AML-193 (cell line): Measurements from ENCODE around the gene CEP85.
"Not testable (repeated sequence)": the region's sequence is repeated elsewhere in the genome, so short reads cannot be mapped to it uniquely, and the experiment has no call there.

ENCODE experiments used
- DNase-seq, 2 experiments: peaks; one replicate each; lab custom pipeline; 2025; lab: John Stamatoyannopoulos, UW

CEP85 gene

DNA sequence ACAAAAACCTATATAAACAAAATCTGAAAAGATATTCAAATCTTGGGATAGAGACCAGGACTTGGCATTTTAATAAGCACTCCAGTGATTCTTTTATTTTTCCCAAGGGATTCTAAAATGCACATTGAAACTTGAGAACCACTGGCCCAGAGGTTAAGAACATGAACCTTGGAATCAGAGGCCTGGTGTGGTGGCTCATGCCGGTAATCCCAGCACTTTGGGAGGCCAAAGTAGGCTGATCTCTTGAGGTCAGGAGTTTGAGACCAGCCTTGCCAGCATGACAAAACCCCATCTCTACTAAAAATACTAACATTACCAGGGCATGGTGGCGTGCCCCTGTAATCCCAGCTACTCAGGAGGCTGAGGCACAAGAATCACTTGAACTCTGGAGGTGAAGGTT is 12.9 kb upstream of the CEP85 start:
- DNase-seq = no peak

GRCh38 chr1:26224606-26225005 is 9.4 kb upstream of the CEP85 start:
- no peak for DNase-seq

DNA sequence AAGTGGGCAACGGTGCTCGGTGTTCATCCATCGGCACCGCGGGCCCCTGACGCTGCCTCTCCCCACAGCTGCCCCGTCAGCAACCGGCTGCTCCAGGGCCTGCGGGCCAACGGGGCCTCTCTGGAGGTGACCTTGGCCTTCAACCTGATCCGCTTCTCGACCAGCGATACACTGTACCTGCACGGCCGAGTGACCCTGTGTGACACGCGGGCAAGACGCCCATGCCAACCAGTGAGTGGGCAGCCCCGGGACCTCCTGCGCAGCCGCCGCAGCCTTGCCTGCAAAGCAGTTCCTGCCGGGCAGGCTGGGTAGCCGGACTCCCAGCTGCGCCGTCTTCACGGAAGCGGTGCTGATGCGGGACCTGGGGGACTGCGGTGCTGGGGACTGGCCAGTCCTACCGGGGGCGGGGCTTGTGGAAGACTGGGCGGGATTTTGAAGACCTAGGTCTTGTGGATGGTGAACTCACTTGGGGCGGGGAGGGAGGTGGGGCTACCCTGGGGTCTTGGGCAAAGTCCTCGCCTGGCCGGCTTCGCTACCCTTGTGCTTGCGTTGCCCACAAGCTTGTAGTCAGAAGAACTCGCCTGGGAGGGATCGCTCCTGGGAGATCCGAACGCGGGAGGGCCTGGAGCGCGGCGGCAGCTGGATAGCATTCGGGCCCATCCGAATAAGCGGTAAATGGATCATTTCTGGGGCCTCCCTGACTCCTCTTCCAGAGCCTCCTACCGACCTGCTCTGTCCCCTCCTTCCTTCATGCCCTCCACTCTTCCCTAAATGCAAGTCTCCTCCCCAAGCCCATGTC is 8.8 kb upstream of the CEP85 start:
- no peak for DNase-seq

DNA sequence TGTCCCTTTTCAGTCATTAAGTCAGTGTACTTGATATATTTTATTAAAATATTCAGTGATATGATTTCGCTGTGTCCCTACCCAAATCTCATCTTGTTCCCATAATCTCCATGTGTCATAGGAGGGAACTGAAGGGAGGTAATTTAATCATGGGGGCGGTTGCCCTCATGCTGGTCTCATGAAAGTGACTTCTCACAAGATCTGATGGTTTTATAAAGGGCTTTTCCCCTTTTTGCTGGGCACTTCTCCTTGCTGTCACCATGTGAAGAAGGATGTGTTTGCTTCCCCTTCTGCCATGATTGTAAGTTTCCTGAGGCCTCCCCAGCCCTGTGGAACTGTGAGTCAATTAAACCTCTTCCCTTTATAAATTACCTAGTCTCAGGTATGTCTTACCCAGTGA is 3.3 kb upstream of the CEP85 start:
- not testable (repeated sequence) for DNase-seq

DNA sequence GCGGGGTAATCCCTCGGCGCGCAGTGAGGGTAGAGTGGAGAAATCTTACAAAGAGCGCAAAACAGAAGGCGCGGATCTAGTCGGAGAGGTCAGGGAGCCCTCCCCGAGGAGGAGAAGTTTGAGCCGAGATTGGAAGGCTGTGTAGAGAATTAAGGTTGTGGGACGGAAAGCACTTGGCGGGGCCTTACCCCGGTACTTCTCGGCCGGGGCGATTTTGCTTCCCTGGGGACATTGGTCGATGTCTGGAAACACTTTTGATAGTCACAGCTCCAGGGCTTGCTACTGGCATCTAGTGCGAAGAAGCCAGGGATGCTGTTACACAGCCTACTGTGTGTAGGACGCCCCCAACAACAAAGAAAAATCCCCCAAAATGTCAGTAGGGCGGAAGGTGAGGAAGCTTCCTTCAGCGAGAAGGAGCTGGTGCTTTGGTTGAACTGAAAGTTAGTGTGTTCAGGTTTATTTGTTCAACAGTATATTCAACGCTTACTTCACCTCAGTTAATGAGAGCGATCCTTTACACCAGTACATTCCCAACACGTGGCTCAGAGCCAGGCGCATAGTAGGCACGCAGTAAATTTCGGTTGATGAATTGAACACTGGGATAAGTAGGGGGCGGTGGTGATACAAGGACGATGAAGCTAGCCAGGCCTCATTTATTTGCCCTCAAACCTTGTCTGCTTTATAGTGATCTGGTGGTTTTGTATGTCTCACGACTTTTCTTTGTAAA is 807 bp downstream of the CEP85 start:
- peak in 1 of 2 experiments; percentile 2 for DNase-seq

DNA sequence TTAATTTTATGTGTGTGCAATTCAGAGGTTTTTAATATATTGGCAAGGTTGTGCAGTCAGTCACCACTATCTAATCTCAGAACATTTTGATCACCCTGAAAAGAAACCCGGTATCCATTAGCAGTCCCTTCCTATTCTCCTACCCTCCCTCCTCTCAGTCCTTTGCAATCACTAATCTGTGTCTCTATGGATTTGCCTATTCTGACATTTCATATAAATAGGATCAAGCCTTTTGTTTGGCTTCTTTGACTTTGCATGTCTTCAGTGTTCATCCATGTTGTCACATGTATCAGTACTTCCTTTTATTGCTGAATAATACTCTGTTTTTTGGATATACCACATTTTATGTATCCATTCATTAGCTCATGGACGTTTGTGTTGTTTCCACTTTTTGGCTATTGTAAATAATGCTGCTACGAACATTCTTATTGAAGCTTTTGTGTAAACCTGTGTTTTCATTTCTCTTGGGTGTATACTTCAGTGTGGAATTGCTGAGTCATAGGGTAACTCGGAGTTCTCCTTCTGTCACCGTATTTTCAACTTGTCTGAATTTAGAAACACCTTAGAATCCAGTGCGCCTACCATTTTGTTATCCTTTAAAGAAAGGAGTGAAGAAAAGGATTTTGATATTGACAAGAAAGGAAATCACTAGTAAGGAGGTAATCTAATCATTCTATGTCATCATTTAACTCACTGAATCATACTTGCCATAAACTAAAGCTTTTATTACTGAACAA is 3.4 kb downstream of the CEP85 start:
- DNase-seq = peak; percentile 40 to 45

DNA sequence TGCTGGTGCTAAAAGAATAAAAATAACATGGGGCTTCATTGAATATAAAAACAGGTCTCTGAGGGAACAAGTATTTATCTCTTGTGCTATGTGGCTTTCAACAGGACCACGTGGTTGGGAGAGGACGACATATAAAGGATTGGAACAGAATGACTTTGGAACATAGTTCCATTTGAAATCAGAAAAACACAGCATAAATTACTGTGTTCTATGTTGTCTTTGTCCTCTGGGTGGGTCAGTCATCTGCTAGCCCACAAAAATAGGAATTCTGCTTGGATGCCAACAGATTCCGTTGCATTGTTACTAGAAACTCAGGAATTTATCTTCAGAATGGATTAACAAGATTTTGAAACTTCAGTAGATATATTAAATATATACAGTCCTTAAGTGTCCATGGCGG is 5.9 kb downstream of the CEP85 start:
- no peak for DNase-seq

GRCh38 chr1:26252718-26253117 is 18.7 kb downstream of the CEP85 start:
- DNase-seq = no peak

- no peak for DNase-seq
These were observed 20.4 kb downstream of the CEP85 start for GRCh38 chr1:26254404-26254803.

- DNase-seq = no peak
These were observed 23.2 kb downstream of the CEP85 start for GRCh38 chr1:26257222-26257621.

DNA sequence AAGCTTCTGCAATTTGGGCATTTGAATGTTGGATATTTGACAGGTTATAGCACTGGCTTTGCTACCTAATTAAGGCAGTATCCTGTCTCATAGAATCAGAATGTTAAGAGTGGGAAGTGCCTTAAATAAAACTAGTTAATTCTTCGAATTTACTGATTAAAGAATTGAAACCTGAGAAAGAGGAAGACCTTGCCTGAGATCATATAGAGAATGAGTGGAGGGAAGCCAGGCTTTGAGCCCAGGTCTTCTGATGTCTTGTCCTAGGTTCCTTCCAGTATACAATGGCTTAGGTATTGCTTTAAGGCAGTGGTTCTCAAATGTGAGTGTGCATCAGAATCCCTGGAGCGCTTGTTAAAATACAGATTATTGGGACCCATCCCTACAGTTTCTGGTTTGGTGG is 25.0 kb downstream of the CEP85 start:
- DNase-seq = no peak

- DNase-seq = peak; percentile 80 to 85
These were observed 25.6 kb downstream of the CEP85 start for GRCh38 chr1:26259578-26259977.

DNA sequence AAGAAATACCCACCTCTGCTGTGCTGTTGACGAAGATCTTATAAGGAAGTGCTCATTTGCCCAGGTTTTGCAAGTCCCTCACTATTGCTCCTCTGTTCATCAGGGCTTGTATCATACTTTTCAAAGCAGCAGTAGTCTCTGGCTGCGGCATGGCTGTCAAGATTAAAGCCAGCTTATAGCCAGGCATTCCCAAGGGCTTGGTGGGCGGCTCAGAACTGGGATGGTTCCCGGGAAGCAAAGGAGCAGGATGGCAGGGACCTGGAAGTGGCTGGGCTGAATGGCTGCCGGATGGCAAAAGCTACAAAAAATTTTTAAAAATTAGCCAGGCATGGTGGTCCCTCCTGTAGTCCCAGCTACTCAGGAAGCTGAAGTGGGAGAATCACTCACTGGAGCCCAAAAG is 29.2 kb downstream of the CEP85 start:
- DNase-seq = no peak

GRCh38 chr1:26265405-26265804 is 31.4 kb downstream of the CEP85 start:
- no peak for DNase-seq

DNA sequence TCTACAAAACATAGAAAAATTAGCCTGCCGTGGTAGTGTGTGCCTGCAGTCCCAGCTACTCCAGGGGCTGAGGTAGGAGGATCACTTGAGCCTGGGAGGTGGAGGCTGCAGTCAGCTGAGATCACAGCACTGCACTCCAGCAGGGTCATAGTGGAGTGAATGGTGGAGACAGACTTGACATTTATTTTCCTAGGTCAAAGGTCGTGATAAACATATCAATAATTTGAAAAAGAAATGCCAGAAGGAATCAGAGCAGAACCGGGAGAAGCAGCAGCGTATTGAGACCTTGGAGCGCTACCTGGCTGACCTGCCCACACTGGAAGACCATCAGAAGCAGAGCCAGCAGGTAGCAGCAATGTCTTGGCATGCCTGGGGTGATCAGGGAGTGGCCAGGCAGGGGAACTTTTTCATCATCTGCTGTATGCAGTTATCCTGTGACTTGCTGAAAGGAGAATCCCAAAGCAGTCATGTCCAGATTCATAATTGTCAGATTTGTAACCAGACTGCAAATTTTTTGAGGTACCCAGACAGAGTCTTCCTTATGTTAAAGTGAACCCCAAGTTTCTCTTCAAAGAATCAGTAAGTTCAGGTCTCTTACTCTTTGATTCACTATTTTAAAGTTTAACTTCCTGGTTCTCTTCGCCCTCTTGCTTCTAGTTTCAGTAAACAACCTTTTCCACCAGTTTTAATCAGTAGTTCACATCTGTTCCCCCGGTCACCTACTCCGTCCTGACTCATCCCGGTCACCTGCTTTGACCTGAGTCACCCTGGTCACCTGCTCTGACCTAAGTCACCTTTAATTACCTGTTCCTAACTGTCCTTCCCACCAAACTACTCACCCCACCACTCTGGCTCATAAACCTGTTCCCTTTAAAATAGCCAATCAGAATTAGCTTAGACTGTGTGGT is 34.5 kb downstream of the CEP85 start:
- DNase-seq = no peak

GRCh38 chr1:26269198-26269550 is 35.2 kb downstream of the CEP85 start:
- DNase-seq = no peak

GRCh38 chr1:26274801-26275425 is 40.9 kb downstream of the CEP85 start:
- DNase-seq = peak; percentile 38 to 42

DNA sequence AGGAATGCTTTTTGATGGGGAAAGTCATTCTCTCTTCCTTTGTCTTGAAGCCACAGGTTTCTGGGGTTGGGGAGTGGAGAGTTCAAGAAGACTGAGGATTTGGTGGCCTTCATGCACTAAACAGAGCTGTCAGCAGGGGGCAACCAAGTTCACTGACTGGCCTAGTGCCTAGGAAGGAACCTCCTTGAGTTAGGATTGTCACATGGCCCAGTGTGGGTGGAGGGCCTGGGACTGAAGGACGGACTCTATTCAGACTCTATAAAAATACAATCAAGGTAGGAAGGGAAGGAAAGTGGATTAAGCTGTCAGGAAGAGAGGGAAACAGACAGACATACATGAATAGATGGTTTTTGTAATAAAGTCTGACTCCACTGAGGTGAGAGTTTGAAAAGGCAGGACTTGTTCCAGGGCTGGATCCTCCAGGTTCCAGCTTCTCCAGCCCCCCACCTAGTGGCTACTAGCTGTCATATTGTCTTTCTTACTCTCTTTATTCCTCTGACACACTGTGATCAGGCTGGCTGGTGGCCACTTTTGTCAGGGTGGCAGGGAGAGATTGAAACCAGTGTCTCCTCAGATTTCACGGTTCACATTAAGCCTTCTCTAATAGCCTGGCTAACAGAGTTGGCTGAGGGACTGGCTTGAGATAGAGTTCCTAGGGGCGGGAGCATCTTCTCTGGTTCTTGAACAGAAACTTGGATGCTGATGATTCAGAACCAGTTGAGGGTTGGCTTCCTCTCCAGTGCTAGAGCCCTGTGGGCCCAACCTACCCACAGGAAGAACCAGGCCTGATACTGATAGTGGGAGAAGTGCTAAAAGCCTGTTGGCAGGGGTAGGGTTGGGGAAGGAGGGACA is 41.8 kb downstream of the CEP85 start:
- DNase-seq = peak; percentile 68 to 69

- DNase-seq = peak; percentile 38 to 44
These were observed 42.4 kb downstream of the CEP85 start for GRCh38 chr1:26276432-26276838.

DNA sequence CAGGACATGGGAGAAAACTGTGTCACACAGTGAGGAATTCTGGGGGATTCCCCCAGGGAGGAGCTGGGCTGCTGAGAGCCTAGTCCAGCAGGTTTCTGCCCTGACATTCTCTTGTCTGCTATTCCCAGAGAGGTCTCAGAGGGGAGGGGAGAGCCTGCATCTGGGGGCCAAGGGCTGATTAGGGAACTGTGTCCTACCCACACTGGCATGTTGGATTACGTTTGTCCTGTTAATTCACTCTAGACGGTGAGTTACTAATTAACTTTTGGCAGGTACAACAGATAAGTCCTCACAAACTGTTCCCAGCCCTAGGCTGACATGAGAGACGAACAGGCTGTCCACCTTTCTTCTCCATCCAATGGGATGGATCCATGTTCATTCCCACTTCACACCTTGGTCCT is 43.3 kb downstream of the CEP85 start:
- no peak for DNase-seq
